ENCODE measurements around the gene LHFPL2.
"Not testable (repeated sequence)": the region's sequence is repeated elsewhere in the genome, so short reads cannot be mapped to it uniquely, and the experiment has no call there.

Gene LHFPL2

GRCh38 chr5:78648359-78649210 lies at the start of gene LHFPL2:
Gene LHFPL2, minus strand, starts transcription at chr5:78648772. Its CDS starts 138,559 bp downstream, at chr5:78510213.
- ChIA-PET CTCF (interaction anchor here (0.8 to 1.7 kb wide), 3 partner anchors 10 to 55 kb away, joined by 3 to 4 read pairs (median 3); no protein-coding TSS in a partner anchor), POLR2A (interaction anchor here (0.6 kb wide), 1 partner anchor 632 kb away, joined by 4 read pairs; no protein-coding TSS in a partner anchor)
- peak; percentile 85 for DNase-seq (ENCODE audit: extremely low spot score)
- no peak for TF ChIP-seq CTCF (IDR thresholded peaks at IDR 0.05; ENCODE audit: control extremely low read depth, extremely low read depth, low read depth, missing control alignments)

GRCh38 chr5:78696637-78697036 lies 48.1 kb upstream of the LHFPL2 start:
- ChIA-PET POLR2A (no interaction called here), CTCF (interaction anchor here (1.9 kb wide), 1 partner anchor 13 kb away, joined by 4 read pairs; no protein-coding TSS in a partner anchor)
- TF ChIP-seq CTCF (IDR thresholded peaks at IDR 0.05; ENCODE audit: control extremely low read depth, extremely low read depth, low read depth, missing control alignments): no peak
- DNase-seq (ENCODE audit: extremely low spot score): no peak

GRCh38 chr5:78696052-78696451 lies 47.5 kb upstream of the LHFPL2 start:
- POLR2A ChIA-PET; DNase-seq (ENCODE audit: extremely low spot score): not testable (repeated sequence)
- CTCF ChIA-PET: interaction anchor here (1.9 kb wide), 1 partner anchor 14 kb away, joined by 4 read pairs; no protein-coding TSS in a partner anchor

- ChIA-PET POLR2A (no interaction called here), CTCF (interaction anchor here (1.9 kb wide), 1 partner anchor 13 kb away, joined by 4 read pairs; no protein-coding TSS in a partner anchor)
- DNase-seq (ENCODE audit: extremely low spot score): no peak
- TF ChIP-seq CTCF (IDR thresholded peaks at IDR 0.05; ENCODE audit: control extremely low read depth, extremely low read depth, low read depth, missing control alignments): no peak
Observed at GRCh38 chr5:78693339-78693738, 44.8 kb upstream of the LHFPL2 start.

- CTCF ChIA-PET: interaction anchor here (0.9 to 2.2 kb wide), 3 partner anchors 10 to 64 kb away, joined by 3 to 6 read pairs (median 3); no protein-coding TSS in a partner anchor
- POLR2A ChIA-PET: no interaction called here
- no peak for TF ChIP-seq CTCF (IDR thresholded peaks at IDR 0.05; ENCODE audit: control extremely low read depth, extremely low read depth, low read depth, missing control alignments)
- no peak for DNase-seq (ENCODE audit: extremely low spot score)
Observed at GRCh38 chr5:78691084-78691960, 42.8 kb upstream of the LHFPL2 start.

GRCh38 chr5:78690253-78690972 lies 41.8 kb upstream of the LHFPL2 start:
- ChIA-PET POLR2A (no interaction called here), CTCF (interaction anchor here (0.9 to 2.2 kb wide), 3 partner anchors 11 to 65 kb away, joined by 3 to 6 read pairs (median 3); no protein-coding TSS in a partner anchor)
- TF ChIP-seq CTCF (IDR thresholded peaks at IDR 0.05; ENCODE audit: control extremely low read depth, extremely low read depth, low read depth, missing control alignments): no peak
- DNase-seq (ENCODE audit: extremely low spot score): no peak
